PFSK-1 (cell line): ENCODE measurements around the gene FAM53B.

Experiments
- SIN3A ChIP-seq: IDR thresholded peaks from 2 replicates; pipeline ENCODE4 v1.6.1; 2012; ENCODE audit warnings: mild to moderate bottlenecking, low read length, moderate library complexity, borderline replicate concordance; ENCODE audit not compliant: insufficient read depth
- TAF1 ChIP-seq: IDR thresholded peaks from 2 replicates; pipeline ENCODE4 v1.6.1; 2012; ENCODE audit warnings: low read length, control low read depth, borderline replicate concordance; ENCODE audit not compliant: insufficient read depth
- TF ChIP-seq, protein P1 (sequence below), 2 experiments: IDR thresholded peaks; 2 replicates each; pipeline versions ENCODE4 v1.6.1 to v1.8.0; 2011 to 2012; ENCODE audit warnings: low read depth in 2 of 2, low read length in 2 of 2, control low read depth in 1 of 2, inconsistent platforms in 1 of 2, mild to moderate bottlenecking in 1 of 2, moderate library complexity in 1 of 2; ENCODE audit not compliant: insufficient read depth in 1 of 2

DNA sequence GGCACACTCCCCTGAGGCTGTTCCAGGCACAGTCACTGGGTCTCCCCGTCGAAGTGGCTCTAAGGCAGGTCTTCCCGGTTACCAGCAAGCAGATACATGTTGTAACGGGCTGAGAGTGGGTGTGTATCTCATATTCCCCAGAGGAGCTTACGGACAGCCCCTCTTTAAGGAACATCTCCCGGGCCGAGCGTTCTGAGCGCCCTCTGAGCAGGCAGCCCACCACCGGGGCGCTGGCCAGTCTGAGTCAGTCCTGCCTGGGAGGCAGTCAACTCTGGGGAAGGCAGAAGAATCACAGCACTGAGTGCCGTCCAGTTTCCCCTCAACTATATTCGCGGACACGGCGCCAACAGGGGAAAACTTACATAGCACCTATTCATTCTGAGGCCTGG is 165.2 kb downstream of the FAM53B start:
- TF ChIP-seq, protein P1, sequence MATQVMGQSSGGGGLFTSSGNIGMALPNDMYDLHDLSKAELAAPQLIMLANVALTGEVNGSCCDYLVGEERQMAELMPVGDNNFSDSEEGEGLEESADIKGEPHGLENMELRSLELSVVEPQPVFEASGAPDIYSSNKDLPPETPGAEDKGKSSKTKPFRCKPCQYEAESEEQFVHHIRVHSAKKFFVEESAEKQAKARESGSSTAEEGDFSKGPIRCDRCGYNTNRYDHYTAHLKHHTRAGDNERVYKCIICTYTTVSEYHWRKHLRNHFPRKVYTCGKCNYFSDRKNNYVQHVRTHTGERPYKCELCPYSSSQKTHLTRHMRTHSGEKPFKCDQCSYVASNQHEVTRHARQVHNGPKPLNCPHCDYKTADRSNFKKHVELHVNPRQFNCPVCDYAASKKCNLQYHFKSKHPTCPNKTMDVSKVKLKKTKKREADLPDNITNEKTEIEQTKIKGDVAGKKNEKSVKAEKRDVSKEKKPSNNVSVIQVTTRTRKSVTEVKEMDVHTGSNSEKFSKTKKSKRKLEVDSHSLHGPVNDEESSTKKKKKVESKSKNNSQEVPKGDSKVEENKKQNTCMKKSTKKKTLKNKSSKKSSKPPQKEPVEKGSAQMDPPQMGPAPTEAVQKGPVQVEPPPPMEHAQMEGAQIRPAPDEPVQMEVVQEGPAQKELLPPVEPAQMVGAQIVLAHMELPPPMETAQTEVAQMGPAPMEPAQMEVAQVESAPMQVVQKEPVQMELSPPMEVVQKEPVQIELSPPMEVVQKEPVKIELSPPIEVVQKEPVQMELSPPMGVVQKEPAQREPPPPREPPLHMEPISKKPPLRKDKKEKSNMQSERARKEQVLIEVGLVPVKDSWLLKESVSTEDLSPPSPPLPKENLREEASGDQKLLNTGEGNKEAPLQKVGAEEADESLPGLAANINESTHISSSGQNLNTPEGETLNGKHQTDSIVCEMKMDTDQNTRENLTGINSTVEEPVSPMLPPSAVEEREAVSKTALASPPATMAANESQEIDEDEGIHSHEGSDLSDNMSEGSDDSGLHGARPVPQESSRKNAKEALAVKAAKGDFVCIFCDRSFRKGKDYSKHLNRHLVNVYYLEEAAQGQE (IDR thresholded peaks at IDR 0.05; ENCODE audit: insufficient read depth in 1 of 2, low read depth in 2 of 2, low read length in 2 of 2): no peak
- TF ChIP-seq SIN3A: no peak
- TF ChIP-seq TAF1: no peak
